Liver (tissue), 3 donors: ENCODE measurements around the gene PAPSS1.

Experiments
- CTCF ChIP-seq: fragments of 150-350 bp; IDR thresholded peaks from 2 replicates; pipeline ENCODE4 v1.5.1; 2017; ENCODE audit warnings: improper control_type of control experiment, low read depth, low read length; ENCODE audit not compliant: missing input control
- JUND ChIP-seq, 2 donors: IDR thresholded peaks; 2 replicates each; pipeline ENCODE4 v1.6.1; 2016; ENCODE audit warnings: antibody characterized with exemption in 2 of 2
- MAX ChIP-seq: IDR thresholded peaks from 2 replicates; pipeline ENCODE4 v1.6.1; 2016; ENCODE audit warnings: antibody characterized with exemption
- RAD21 ChIP-seq, 2 donors: IDR thresholded peaks; 2 replicates each; pipeline ENCODE4 v1.6.1; 2016; ENCODE audit warnings: antibody characterized with exemption in 2 of 2, mild to moderate bottlenecking in 2 of 2
- REST ChIP-seq: IDR thresholded peaks from 2 replicates; pipeline ENCODE4 v1.6.1; 2016; ENCODE audit warnings: antibody characterized with exemption, mild to moderate bottlenecking
- SP1 ChIP-seq: IDR thresholded peaks from 2 replicates; pipeline ENCODE4 v1.6.1; 2018; ENCODE audit warnings: antibody characterized with exemption, mild to moderate bottlenecking
- TAF1 ChIP-seq: conservative IDR thresholded peaks from 2 replicates; pipeline ENCODE4 v1.6.1; 2016; ENCODE audit warnings: antibody characterized with exemption, mild to moderate bottlenecking
- YY1 ChIP-seq: IDR thresholded peaks from 2 replicates; pipeline ENCODE4 v1.6.1; 2016; ENCODE audit warnings: antibody characterized with exemption, mild to moderate bottlenecking
- ZBTB33 ChIP-seq: IDR thresholded peaks from 2 replicates; pipeline ENCODE4 v1.6.1; 2016; ENCODE audit warnings: antibody characterized with exemption
- donor health status: healthy.
- donor health status: healthy.

GRCh38 chr4:107630185-107630705 is 89.8 kb downstream of the PAPSS1 start:
- TF ChIP-seq YY1 (no peak), MAX (no peak), SP1 (no peak), TAF1 (no peak), ZBTB33 (no peak), CTCF (no peak), REST (no peak), JUND (IDR thresholded peaks at IDR 0.05) (no peak), RAD21 (IDR thresholded peaks at IDR 0.05) (no peak)
